NT2/D1 (cell line): ENCODE measurements around the gene OR10R2.
"Not testable (repeated sequence)": the region's sequence is repeated elsewhere in the genome, so short reads cannot be mapped to it uniquely, and the experiment has no call there.

Experiments used
- DNase-seq: peaks from one replicate; pipeline ENCODE4 v3.0.0-alpha.2; 2011; ENCODE audit warnings: low read depth, low spot score
- H3K27me3 ChIP-seq: 2 replicates; pipeline ENCODE4 v1.6.0; 2011; ENCODE audit warnings: mild to moderate bottlenecking; ENCODE audit not compliant: insufficient read length, insufficient read depth
- H3K36me3 ChIP-seq: 2 replicates; pipeline ENCODE4 v1.6.1; 2011; ENCODE audit warnings: mild to moderate bottlenecking, low read length, mixed read lengths; ENCODE audit not compliant: insufficient read depth, insufficient read length
- H3K4me1 ChIP-seq: 2 replicates; pipeline ENCODE4 v1.5.1; 2011; ENCODE audit not compliant: insufficient read depth, insufficient read length
- H3K4me3 ChIP-seq: 2 replicates; pipeline ENCODE4 v1.5.1; 2011; ENCODE audit warnings: low read depth; ENCODE audit not compliant: insufficient read length
- H3K9ac ChIP-seq: 2 replicates; pipeline ENCODE4 v1.6.0; 2011; ENCODE audit warnings: low read depth; ENCODE audit not compliant: insufficient read length
- H3K9me3 ChIP-seq: 2 replicates; pipeline ENCODE4 v1.5.1; 2011; ENCODE audit warnings: mild to moderate bottlenecking, low read length; ENCODE audit not compliant: insufficient read depth
- SUZ12 ChIP-seq: IDR thresholded peaks from 2 replicates; pipeline ENCODE4 v1.6.1; 2011; ENCODE audit not compliant: insufficient read length, insufficient read depth; ENCODE audit errors: extremely low read depth
- YY1 ChIP-seq: IDR thresholded peaks from 2 replicates; pipeline ENCODE4 v1.6.1; 2011; ENCODE audit not compliant: insufficient read length, insufficient read depth
- ZNF274 ChIP-seq: IDR thresholded peaks from 2 replicates; pipeline ENCODE4 v1.6.1; 2011; ENCODE audit warnings: mild to moderate bottlenecking, low read depth, low read length

OR10R2 gene

DNA sequence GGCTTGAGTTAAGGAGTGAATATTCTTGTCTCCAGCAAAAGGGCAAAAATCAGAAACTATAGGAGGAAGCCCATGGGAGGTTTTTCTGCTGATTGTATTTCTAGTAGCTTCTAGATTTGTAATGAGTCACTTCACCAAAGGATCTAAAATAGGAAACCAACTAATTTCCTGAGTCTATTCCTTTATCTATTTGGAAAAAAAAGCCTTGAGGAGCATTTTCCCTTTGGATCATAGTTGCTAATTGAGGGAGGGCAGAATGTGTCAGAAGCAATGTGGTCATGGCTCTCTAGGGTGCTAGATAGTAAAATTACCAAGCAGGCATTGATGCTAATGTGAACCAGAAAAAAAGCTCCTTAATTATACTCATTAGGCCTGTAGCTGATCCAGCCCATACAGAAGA is at the start of gene OR10R2:
Gene OR10R2, plus strand, starts transcription at position 301 of the 400 bp plus-strand sequence. CDS start 106 bp downstream, outside the sequence.
- TF ChIP-seq ZNF274 (no peak), SUZ12 (no peak), YY1 (no peak)
- Histone ChIP-seq H3K9me3 (no peaks in the 10 kb centered on the region), H3K4me3 (no peak within 1 kb of the TSS), H3K36me3 (no peaks in the 10 kb centered on the region), H3K27me3 (no peaks in the 10 kb centered on the region), H3K4me1 (no peaks in the 10 kb centered on the region), H3K9ac (no peak within 1 kb of the TSS)
- DNase-seq, result no peak

DNA sequence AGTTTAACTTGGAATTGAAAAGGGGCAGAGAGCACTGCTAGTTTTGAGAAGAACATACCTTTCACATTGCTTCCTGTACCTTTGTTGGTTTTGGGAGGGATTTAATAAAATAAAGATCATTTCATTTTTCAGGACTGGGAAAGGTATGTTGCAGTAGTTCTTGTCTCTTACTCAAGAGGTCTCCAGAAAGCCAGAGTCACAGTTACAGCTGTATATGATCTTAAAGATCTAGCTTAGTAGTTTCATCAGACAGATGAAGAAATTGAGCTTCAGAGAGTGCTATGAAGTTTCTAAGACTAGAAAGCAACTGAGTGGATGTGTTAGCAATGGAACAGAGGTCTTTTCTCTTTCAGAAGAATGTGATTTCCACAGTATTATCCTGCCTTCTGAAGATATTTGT is 47.0 kb upstream of the OR10R2 start:
- H3K4me3 ChIP-seq, result no peak overlapping the region
- no peaks in the 10 kb centered on the region for H3K4me1 ChIP-seq
- H3K36me3 ChIP-seq, result no peaks in the 10 kb centered on the region
- TF ChIP-seq SUZ12, result no peak
- TF ChIP-seq ZNF274, result no peak
- no peak for TF ChIP-seq YY1
- no peaks in the 10 kb centered on the region for H3K9me3 ChIP-seq
- H3K9ac ChIP-seq, result no peak overlapping the region
- DNase-seq, result no peak
- H3K27me3 ChIP-seq, result no peaks in the 10 kb centered on the region

GRCh38 chr1:158426137-158426536 is 45.9 kb upstream of the OR10R2 start, which contains the start of gene OR10K2:
OR10K2 (minus strand) TSS chr1:158426237; CDS start chr1:158420866, 5,371 bp downstream.
- no peaks in the 10 kb centered on the region for H3K36me3 ChIP-seq
- no peak within 1 kb of the TSS for H3K9ac ChIP-seq
- no peaks in the 10 kb centered on the region for H3K4me1 ChIP-seq
- no peak within 1 kb of the TSS for H3K4me3 ChIP-seq
- no peaks in the 10 kb centered on the region for H3K9me3 ChIP-seq
- TF ChIP-seq SUZ12 (no peak), YY1 (no peak), ZNF274 (no peak)
- no peak for DNase-seq
- no peaks in the 10 kb centered on the region for H3K27me3 ChIP-seq

DNA sequence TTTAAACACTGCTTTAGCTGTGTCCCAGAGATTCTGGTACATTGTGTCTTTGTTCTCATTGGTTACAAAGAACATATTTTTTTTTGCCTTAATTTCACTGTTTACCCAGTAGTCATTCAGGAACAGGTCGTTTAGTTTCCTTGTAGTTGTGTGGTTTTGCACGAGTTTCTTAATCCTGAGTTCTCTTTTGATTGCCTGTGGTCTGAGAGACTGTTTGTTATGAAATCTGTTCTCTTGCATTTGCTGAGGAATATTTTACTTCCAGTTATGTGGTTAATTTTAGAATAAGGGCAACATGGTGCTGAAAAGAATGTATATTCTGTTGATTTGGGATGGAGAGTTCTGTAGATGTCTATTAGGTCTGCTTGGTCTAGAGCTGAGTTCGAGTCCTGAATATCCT is 41.9 kb upstream of the OR10R2 start:
- not testable (repeated sequence) for H3K4me1 ChIP-seq, H3K36me3 ChIP-seq, DNase-seq, H3K27me3 ChIP-seq, H3K9ac ChIP-seq, H3K4me3 ChIP-seq
- peaks cover 14% of the 10 kb centered on the region; the same call in 1 of the 2 replicates for H3K9me3 ChIP-seq

DNA sequence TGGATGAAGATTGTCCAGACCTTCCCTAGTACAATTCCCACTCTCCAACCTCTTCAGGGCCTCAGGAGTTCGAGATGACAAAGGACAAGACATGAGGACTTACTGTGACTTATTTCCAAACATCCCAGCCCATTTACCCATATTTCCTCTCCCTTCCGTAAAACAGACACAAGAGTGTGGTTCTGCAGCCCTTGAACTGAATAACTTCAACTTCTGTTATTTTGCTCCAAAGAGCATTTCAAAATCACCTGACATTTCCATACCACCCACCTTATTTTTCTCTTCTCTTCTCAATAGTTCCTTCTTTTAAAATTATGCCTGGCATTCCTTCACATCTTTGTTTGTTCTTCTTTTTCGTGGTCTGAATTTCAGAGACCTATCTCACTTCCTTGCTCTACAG is 37.3 kb upstream of the OR10R2 start:
- DNase-seq, result no peak
- no peaks in the 10 kb centered on the region for H3K27me3 ChIP-seq
- H3K9ac ChIP-seq, result no peak overlapping the region
- no peak for TF ChIP-seq SUZ12
- no peak for TF ChIP-seq ZNF274
- TF ChIP-seq YY1, result no peak
- H3K4me3 ChIP-seq, result no peak overlapping the region
- peaks cover 14% of the 10 kb centered on the region; the same call in 1 of the 2 replicates for H3K9me3 ChIP-seq
- H3K36me3 ChIP-seq, result no peaks in the 10 kb centered on the region
- H3K4me1 ChIP-seq, result no peaks in the 10 kb centered on the region

DNA sequence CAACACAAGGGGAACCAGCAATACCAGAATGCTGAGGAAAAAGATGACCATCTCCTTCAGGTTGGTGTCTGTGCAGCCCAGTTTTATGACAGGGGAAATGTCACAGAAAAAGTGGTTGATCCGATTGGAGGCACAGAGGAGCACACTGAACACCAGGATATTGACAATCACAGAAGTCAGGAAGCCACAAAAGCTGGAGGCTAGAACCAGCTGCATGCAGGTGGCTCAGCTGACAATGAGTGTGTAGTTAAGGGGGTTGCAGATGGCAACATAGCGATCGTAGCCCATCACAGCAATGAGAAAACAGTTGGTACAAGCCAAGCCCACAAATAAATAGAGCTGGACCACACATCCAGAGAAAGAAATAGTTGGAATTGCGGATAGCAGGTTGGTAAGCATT is 26.6 kb upstream of the OR10R2 start:
- Histone ChIP-seq H3K9me3 (no peaks in the 10 kb centered on the region), H3K27me3 (no peaks in the 10 kb centered on the region), H3K36me3 (no peaks in the 10 kb centered on the region), H3K4me1 (no peaks in the 10 kb centered on the region), H3K9ac (no peak overlapping the region), H3K4me3 (no peak overlapping the region)
- no peak for TF ChIP-seq ZNF274
- no peak for TF ChIP-seq SUZ12
- no peak for TF ChIP-seq YY1
- no peak for DNase-seq

GRCh38 chr1:158454537-158454936 is 17.5 kb upstream of the OR10R2 start:
- no peaks in the 10 kb centered on the region for H3K9me3 ChIP-seq
- no peak overlapping the region for H3K9ac ChIP-seq
- TF ChIP-seq YY1 (no peak), ZNF274 (no peak), SUZ12 (no peak)
- H3K4me1 ChIP-seq, result no peaks in the 10 kb centered on the region
- no peaks in the 10 kb centered on the region for H3K36me3 ChIP-seq
- no peaks in the 10 kb centered on the region for H3K27me3 ChIP-seq
- DNase-seq, result no peak
- H3K4me3 ChIP-seq, result no peak overlapping the region

- H3K9ac ChIP-seq, result no peak overlapping the region
- no peaks in the 10 kb centered on the region for H3K36me3 ChIP-seq
- no peak for DNase-seq
- no peaks in the 10 kb centered on the region for H3K9me3 ChIP-seq
- no peaks in the 10 kb centered on the region for H3K27me3 ChIP-seq
- H3K4me3 ChIP-seq, result no peak overlapping the region
- H3K4me1 ChIP-seq, result no peaks in the 10 kb centered on the region
- no peak for TF ChIP-seq ZNF274
- no peak for TF ChIP-seq YY1
- TF ChIP-seq SUZ12, result no peak
These were observed 14.8 kb upstream of the OR10R2 start for GRCh38 chr1:158457246-158457645.
